Hippocampal formation (tissue), 2 donors: ENCODE data around the gene CCL3.
"Not testable (repeated sequence)": the region's sequence is repeated elsewhere in the genome, so short reads cannot be mapped to it uniquely, and the experiment has no call there.

ENCODE experiments used
- DNase-seq, 2 donors: peaks; one replicate each; lab custom pipeline; 2025; lab: John Stamatoyannopoulos, UW

CCL3 gene

GRCh38 chr17:36115649-36115977 lies 25.7 kb upstream of the CCL3 start:
- not testable (repeated sequence) for DNase-seq

GRCh38 chr17:36114971-36115648 lies 25.2 kb upstream of the CCL3 start:
- not testable (repeated sequence) for DNase-seq

GRCh38 chr17:36113131-36113530 lies 23.2 kb upstream of the CCL3 start:
- DNase-seq: not testable (repeated sequence)

- DNase-seq: no peak
Observed at GRCh38 chr17:36112572-36112971, 22.6 kb upstream of the CCL3 start.

- DNase-seq: no peak
Observed at GRCh38 chr17:36111068-36111490, 21.1 kb upstream of the CCL3 start.

GRCh38 chr17:36108265-36108664 lies 18.3 kb upstream of the CCL3 start:
- not testable (repeated sequence) for DNase-seq

GRCh38 chr17:36107660-36108059 lies 17.7 kb upstream of the CCL3 start:
- DNase-seq: no peak

GRCh38 chr17:36106493-36106835 lies 16.5 kb upstream of the CCL3 start:
- DNase-seq: no peak

- no peak for DNase-seq
Observed at GRCh38 chr17:36105781-36106492, 16.0 kb upstream of the CCL3 start.

- no peak for DNase-seq
Observed at GRCh38 chr17:36104701-36105181, 14.8 kb upstream of the CCL3 start.

GRCh38 chr17:36104246-36104645 lies 14.3 kb upstream of the CCL3 start:
- not testable (repeated sequence) for DNase-seq

- not testable (repeated sequence) for DNase-seq
Observed at GRCh38 chr17:36103401-36103975, 13.5 kb upstream of the CCL3 start, which contains the start of gene CCL4. TSS of gene CCL4 (plus strand) at chr17:36103827. CDS start at chr17:36103906, 79 bp downstream.

- not testable (repeated sequence) for DNase-seq
Observed at GRCh38 chr17:36099004-36099403, 9.1 kb upstream of the CCL3 start.

GRCh38 chr17:36095992-36096391 lies 6.0 kb upstream of the CCL3 start:
- no peak for DNase-seq

GRCh38 chr17:36094746-36095145 lies 4.8 kb upstream of the CCL3 start:
- DNase-seq: no peak

- DNase-seq: no peak
Observed at GRCh38 chr17:36094232-36094631, 4.3 kb upstream of the CCL3 start.

GRCh38 chr17:36092715-36093114 lies 2.8 kb upstream of the CCL3 start:
- not testable (repeated sequence) for DNase-seq

GRCh38 chr17:36092230-36092629 lies 2.3 kb upstream of the CCL3 start:
- no peak for DNase-seq

GRCh38 chr17:36089339-36089865 lies 541 bp downstream of the CCL3 start:
- DNase-seq: no peak

- no peak for DNase-seq
Observed at GRCh38 chr17:36088670-36089338, 1.1 kb downstream of the CCL3 start.

GRCh38 chr17:36087897-36088572 lies 1.9 kb downstream of the CCL3 start:
- DNase-seq: not testable (repeated sequence)

- not testable (repeated sequence) for DNase-seq
Observed at GRCh38 chr17:36087471-36087870, 2.5 kb downstream of the CCL3 start.
